MM.1S (cell line): Measurements from ENCODE around the gene DUSP9.

Experiments
- DNase-seq: peaks from one replicate; pipeline ENCODE4 v3.0.0-alpha.2; 2015
- H2AFZ ChIP-seq: fragments of 300-600 bp; sonication (generic); 2 replicates; pipeline ENCODE4 v1.6.0; 2016; ENCODE audit warnings: antibody characterized with exemption, low read length
- H3F3A ChIP-seq: fragments of 300-600 bp; sonication (generic); 2 replicates; pipeline ENCODE4 v1.6.1; 2016; ENCODE audit warnings: mild to moderate bottlenecking, antibody characterized with exemption, low read length, moderate library complexity, mixed read lengths; ENCODE audit not compliant: insufficient read depth
- H3K27ac ChIP-seq: fragments of 300-600 bp; sonication (generic); 2 replicates; pipeline ENCODE4 v1.5.1; 2016; ENCODE audit warnings: mild to moderate bottlenecking, low read length
- H3K27me3 ChIP-seq: fragments of 300-600 bp; sonication (generic); replicated peaks from 2 replicates; pipeline ENCODE4 v1.6.0; 2016; ENCODE audit warnings: low read length; ENCODE audit not compliant: insufficient read depth
- H3K36me3 ChIP-seq: fragments of 300-600 bp; sonication (generic); replicated peaks from 2 replicates; pipeline ENCODE4 v1.6.1; 2016; ENCODE audit warnings: mild to moderate bottlenecking, low read length, mixed read lengths; ENCODE audit not compliant: insufficient read depth
- H3K4me1 ChIP-seq: fragments of 300-600 bp; sonication (generic); 2 replicates; pipeline ENCODE4 v1.6.1; 2016; ENCODE audit warnings: low read length, mixed read lengths
- H3K4me2 ChIP-seq: fragments of 300-600 bp; sonication (generic); 2 replicates; pipeline ENCODE4 v1.6.0; 2016; ENCODE audit warnings: low read depth, low read length
- H3K4me3 ChIP-seq: fragments of 300-600 bp; sonication (generic); 2 replicates; pipeline ENCODE4 v1.5.1; 2016; ENCODE audit warnings: low read length, mixed read lengths
- H3K79me2 ChIP-seq: fragments of 300-600 bp; sonication (generic); 2 replicates; pipeline ENCODE4 v1.6.1; 2016; ENCODE audit warnings: mixed run types, low read length, mixed read lengths
- H3K9ac ChIP-seq: fragments of 300-600 bp; sonication (generic); 2 replicates; pipeline ENCODE4 v1.6.1; 2016; ENCODE audit warnings: low read length, mixed read lengths
- H3K9me2 ChIP-seq: fragments of 300-600 bp; sonication (generic); replicated peaks from 2 replicates; pipeline ENCODE4 v1.6.1; 2016; ENCODE audit warnings: mild to moderate bottlenecking, low read length, mixed read lengths; ENCODE audit not compliant: insufficient read depth
- H3K9me3 ChIP-seq: fragments of 300-600 bp; sonication (generic); replicated peaks from 2 replicates; pipeline ENCODE4 v1.6.1; 2016; ENCODE audit warnings: mild to moderate bottlenecking, low read length, mixed read lengths; ENCODE audit not compliant: insufficient read depth
- H4K20me1 ChIP-seq: fragments of 300-600 bp; sonication (generic); 2 replicates; pipeline ENCODE4 v1.6.1; 2016; ENCODE audit warnings: mild to moderate bottlenecking, low read length, moderate library complexity, mixed read lengths; ENCODE audit not compliant: insufficient read depth
- EZH2 ChIP-seq: fragments of 300-600 bp; sonication (generic); optimal IDR thresholded peaks from 2 replicates; pipeline ENCODE3; 2017; ENCODE audit warnings: low read depth, mild to moderate bottlenecking, antibody characterized with exemption, low read length, mixed read lengths
- EZH2phosphoT487 ChIP-seq: fragments of 300-600 bp; sonication (generic); IDR thresholded peaks from 2 replicates; pipeline ENCODE4 v1.6.1; 2018; ENCODE audit warnings: antibody characterized with exemption, low read length
- TF ChIP-seq, protein P1 (sequence below): fragments of 300-600 bp; sonication (generic); IDR thresholded peaks from 2 replicates; pipeline ENCODE4 v1.5.1; 2016; ENCODE audit warnings: antibody characterized with exemption, low read length, mixed read lengths

DUSP9 gene

DNA sequence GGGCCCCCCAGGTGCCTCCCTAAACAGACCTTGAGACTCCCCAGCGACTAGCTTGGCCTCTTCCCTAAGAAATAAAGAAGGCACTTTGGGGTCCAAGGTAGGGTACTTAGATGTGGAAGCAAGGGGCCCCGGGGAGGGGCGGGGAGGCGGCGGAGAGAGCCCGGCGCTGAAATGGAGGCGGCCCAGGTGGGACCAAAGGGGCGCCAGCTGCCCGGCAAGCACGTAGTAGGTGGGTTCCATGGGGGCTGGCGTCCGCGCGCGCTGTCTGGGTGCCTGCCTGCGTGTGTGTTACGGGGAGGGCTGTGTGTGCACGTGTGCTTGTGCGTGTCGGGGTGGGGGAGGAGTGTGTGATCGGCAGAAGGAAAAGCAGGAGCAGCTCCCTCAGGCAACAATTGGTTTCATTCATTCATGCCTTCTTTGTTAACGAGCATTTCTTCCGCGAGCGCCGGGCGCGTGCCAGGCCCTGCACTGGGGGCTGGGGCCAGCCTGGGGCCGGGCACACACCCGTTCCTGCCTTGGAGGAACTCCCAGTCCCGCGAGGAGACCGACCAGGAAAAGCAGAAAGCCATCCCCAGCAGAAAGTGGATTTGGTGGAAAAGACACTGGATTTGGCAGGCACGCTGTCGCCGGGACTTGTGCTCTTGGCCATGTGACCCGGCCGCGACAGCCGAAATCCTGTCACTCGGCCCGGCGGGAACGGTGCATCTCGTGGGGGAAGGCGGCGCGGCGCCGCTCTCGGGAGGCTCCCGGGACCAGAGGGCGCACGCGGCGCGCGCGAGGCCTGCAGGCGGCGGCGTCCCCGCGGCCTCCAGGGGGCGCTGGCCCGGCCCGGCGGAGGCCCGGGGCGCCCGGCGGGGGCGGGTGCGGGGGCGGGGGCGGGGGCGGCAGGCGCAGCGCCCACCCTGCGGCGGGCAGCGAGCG lies 3.3 kb upstream of the DUSP9 start:
- Histone ChIP-seq H3K27ac (no peak overlapping the region), H3K4me1 (no peaks in the 10 kb centered on the region), H3K27me3 (peaks cover 76% of the 10 kb centered on the region), H3K9me2 (no peaks in the 10 kb centered on the region), H2AFZ (no peak overlapping the region), H3K9ac (no peak overlapping the region), H3K36me3 (no peaks in the 10 kb centered on the region), H3K4me2 (no peak overlapping the region), H3K79me2 (no peaks in the 10 kb centered on the region), H4K20me1 (no peaks in the 10 kb centered on the region), H3F3A (no peaks in the 10 kb centered on the region), H3K4me3 (no peak overlapping the region), H3K9me3 (no peaks in the 10 kb centered on the region)
- TF ChIP-seq, protein P1, sequence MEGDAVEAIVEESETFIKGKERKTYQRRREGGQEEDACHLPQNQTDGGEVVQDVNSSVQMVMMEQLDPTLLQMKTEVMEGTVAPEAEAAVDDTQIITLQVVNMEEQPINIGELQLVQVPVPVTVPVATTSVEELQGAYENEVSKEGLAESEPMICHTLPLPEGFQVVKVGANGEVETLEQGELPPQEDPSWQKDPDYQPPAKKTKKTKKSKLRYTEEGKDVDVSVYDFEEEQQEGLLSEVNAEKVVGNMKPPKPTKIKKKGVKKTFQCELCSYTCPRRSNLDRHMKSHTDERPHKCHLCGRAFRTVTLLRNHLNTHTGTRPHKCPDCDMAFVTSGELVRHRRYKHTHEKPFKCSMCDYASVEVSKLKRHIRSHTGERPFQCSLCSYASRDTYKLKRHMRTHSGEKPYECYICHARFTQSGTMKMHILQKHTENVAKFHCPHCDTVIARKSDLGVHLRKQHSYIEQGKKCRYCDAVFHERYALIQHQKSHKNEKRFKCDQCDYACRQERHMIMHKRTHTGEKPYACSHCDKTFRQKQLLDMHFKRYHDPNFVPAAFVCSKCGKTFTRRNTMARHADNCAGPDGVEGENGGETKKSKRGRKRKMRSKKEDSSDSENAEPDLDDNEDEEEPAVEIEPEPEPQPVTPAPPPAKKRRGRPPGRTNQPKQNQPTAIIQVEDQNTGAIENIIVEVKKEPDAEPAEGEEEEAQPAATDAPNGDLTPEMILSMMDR = no peak
- TF ChIP-seq EZH2phosphoT487 (no peak), EZH2 (no peak)
- no peak for DNase-seq

DNA sequence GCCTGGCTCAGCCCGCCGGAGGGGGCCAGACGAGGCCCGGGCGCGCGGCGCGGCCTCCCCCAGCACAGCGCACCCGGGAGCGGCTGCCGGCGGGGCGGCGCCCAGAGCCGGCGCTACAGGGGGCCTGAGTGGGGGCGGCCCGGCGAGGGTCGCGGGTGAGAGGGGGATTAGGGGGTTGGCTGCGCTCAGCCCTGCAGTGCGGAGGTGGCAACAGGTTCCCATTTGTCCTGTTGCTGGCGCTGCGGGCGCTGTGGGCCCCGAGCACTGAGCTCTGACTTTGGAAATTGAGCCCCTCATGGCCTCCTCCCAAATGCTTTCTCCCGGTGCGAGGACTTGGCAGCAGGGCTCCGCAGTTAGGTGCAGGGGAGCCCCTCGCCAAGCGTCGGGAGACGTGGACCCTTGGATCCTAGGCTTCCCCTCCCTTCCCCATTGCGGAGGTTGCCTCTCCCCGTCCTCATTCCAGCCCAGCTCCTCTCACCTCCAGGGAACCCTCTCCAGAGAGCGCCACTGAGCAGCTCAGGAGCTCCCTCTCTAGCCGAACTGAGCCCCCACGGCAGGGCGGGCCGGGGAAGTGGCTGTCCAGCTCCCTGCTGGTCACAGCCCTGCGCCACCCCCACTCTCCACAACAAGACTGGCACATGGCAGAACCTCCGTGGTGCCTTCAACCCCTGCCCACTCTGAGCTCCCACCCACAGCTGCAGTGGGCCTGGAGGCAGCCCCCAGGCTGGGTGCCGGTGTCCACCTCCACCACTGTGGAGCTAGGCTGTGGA lies 2.5 kb upstream of the DUSP9 start:
- H3K79me2 ChIP-seq = no peaks in the 10 kb centered on the region

DNA sequence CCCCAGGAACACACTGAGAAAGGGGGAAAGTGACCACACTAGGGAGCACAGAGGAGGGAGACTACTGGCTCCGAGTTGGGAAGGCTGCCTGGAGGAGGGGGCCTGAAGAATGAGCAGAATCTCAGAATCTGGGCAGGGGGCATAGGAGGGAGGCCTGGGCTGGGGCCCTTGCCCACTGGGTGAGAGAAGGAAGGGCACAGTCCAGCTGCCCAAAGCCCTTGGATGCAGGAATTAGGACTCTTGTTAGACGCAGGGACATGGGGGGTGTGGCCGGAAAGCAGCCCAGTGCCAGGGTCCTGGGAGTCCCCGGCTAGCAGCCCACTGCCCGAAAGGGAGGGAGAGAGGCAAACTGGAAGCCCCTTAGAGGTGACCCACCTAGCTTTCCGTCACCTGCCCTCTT lies 1.9 kb upstream of the DUSP9 start:
- Histone ChIP-seq H3K4me3 (no peak overlapping the region), H3F3A (no peaks in the 10 kb centered on the region), H4K20me1 (no peaks in the 10 kb centered on the region), H3K4me2 (no peak overlapping the region), H3K36me3 (no peaks in the 10 kb centered on the region), H3K27ac (no peak overlapping the region), H2AFZ (no peak overlapping the region), H3K9me3 (no peaks in the 10 kb centered on the region), H3K27me3 (peaks cover 72% of the 10 kb centered on the region), H3K79me2 (no peaks in the 10 kb centered on the region), H3K4me1 (no peaks in the 10 kb centered on the region), H3K9ac (no peak overlapping the region), H3K9me2 (no peaks in the 10 kb centered on the region)
- TF ChIP-seq, protein P1 = no peak
- no peak for TF ChIP-seq EZH2
- no peak for TF ChIP-seq EZH2phosphoT487
- no peak for DNase-seq

More for the DNA sequence above, 2.5 kb upstream of the DUSP9 start:
- Histone ChIP-seq H3K4me1 (no peaks in the 10 kb centered on the region), H3K4me2 (no peak overlapping the region), H2AFZ (no peak overlapping the region), H3K36me3 (no peaks in the 10 kb centered on the region), H3K27me3 (peaks cover 75% of the 10 kb centered on the region), H3K9me2 (no peaks in the 10 kb centered on the region), H3K9ac (no peak overlapping the region), H3K4me3 (no peak overlapping the region), H4K20me1 (no peaks in the 10 kb centered on the region), H3F3A (no peaks in the 10 kb centered on the region), H3K27ac (no peak overlapping the region), H3K9me3 (no peaks in the 10 kb centered on the region)
- TF ChIP-seq EZH2 (no peak), EZH2phosphoT487 (no peak)
- TF ChIP-seq, protein P1 = no peak
- DNase-seq = no peak
